Gastrocnemius medialis (tissue), 4 donors: Measurements from ENCODE around the gene CST3.

Source experiments
- POLR2A ChIP-seq, 2 donors: fragments of 450-650 bp; IDR thresholded peaks; one replicate each; pipeline ENCODE4 v1.6.1; 2017; ENCODE audit warnings: antibody characterized with exemption in 2 of 2, mild to moderate bottlenecking in 2 of 2, moderate library complexity in 2 of 2
- TF ChIP-seq, protein P1 (sequence below), 5 experiments: fragments of 450-650 bp in 3 of 5; fragments of 200-600 bp in 2 of 5; sonication (generic) in 2 of 5; IDR thresholded peaks in 4 of 5; conservative IDR thresholded peaks in 1 of 5; 1 replicate in 4 of 5; 2 replicates in 1 of 5; pipeline ENCODE4 v1.5.1; 2016 to 2019; ENCODE audit warnings: antibody characterized with exemption in 5 of 5, mild to moderate bottlenecking in 3 of 5, moderate library complexity in 3 of 5

DNA sequence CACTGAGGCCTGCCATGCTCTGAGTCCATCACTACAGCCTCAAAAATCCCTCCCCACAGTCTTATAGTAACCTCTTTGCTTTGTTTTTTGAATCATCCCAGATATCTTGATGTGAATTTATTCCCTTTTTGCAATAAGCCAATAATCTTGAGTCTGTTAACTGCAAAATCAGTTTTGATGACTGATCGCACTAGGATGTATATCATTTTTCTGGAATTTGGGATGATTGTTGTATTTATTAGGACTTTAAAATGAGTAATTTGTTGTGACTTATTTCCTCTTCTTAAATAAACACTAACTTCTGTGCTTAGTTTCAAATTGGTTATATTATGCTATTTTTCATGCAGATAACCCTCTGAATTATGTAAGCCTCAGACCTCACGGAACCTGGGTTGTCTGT, 45.5 kb upstream of the CST3 start:
- TF ChIP-seq, protein P1, sequence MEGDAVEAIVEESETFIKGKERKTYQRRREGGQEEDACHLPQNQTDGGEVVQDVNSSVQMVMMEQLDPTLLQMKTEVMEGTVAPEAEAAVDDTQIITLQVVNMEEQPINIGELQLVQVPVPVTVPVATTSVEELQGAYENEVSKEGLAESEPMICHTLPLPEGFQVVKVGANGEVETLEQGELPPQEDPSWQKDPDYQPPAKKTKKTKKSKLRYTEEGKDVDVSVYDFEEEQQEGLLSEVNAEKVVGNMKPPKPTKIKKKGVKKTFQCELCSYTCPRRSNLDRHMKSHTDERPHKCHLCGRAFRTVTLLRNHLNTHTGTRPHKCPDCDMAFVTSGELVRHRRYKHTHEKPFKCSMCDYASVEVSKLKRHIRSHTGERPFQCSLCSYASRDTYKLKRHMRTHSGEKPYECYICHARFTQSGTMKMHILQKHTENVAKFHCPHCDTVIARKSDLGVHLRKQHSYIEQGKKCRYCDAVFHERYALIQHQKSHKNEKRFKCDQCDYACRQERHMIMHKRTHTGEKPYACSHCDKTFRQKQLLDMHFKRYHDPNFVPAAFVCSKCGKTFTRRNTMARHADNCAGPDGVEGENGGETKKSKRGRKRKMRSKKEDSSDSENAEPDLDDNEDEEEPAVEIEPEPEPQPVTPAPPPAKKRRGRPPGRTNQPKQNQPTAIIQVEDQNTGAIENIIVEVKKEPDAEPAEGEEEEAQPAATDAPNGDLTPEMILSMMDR (IDR thresholded peaks at IDR 0.05 in 4 of 5, conservative IDR thresholded peaks at IDR 0.05 in 1 of 5): no peak
- no peak for TF ChIP-seq POLR2A (IDR thresholded peaks at IDR 0.05)
